NCI-H187 (cell line): ENCODE results near the gene SMURF2.
A peak's percentile ranks its signal among the peaks of the same experiment; 100 is the strongest.
"Not testable (repeated sequence)": the region's sequence is repeated elsewhere in the genome, so short reads cannot be mapped to it uniquely, and the experiment has no call there.

Experiments used
- DNase-seq, 2 experiments: peaks; one replicate each; lab custom pipeline; 2025; lab: John Stamatoyannopoulos, UW

The SMURF2 gene

GRCh38 chr17:64661976-64662773, at the start of gene SMURF2:
Gene SMURF2, minus strand, starts transcription at chr17:64662307. Its CDS starts 427 bp downstream, at chr17:64661880.
- DNase-seq = peak; percentile 42 to 61

- DNase-seq = no peak
Measured at GRCh38 chr17:64709481-64709880, 47.4 kb upstream of the SMURF2 start.

GRCh38 chr17:64707050-64707591, 45.0 kb upstream of the SMURF2 start:
- DNase-seq = no peak

- DNase-seq = no peak
Measured at GRCh38 chr17:64706224-64707049, 44.3 kb upstream of the SMURF2 start.

GRCh38 chr17:64702815-64703214, 40.7 kb upstream of the SMURF2 start:
- no peak for DNase-seq

- no peak for DNase-seq
Measured at GRCh38 chr17:64698725-64699124, 36.6 kb upstream of the SMURF2 start.

- DNase-seq = no peak
Measured at GRCh38 chr17:64694207-64694606, 32.1 kb upstream of the SMURF2 start.

- no peak for DNase-seq
Measured at GRCh38 chr17:64692187-64692586, 30.1 kb upstream of the SMURF2 start.

- DNase-seq = no peak
Measured at GRCh38 chr17:64689106-64689505, 27.0 kb upstream of the SMURF2 start.

GRCh38 chr17:64688481-64688880, 26.4 kb upstream of the SMURF2 start:
- no peak for DNase-seq

GRCh38 chr17:64687961-64688360, 25.9 kb upstream of the SMURF2 start:
- no peak for DNase-seq

GRCh38 chr17:64687376-64687775, 25.3 kb upstream of the SMURF2 start:
- no peak for DNase-seq

- DNase-seq = no peak
Measured at GRCh38 chr17:64686705-64687104, 24.6 kb upstream of the SMURF2 start.

- DNase-seq = peak; percentile 32 to 40
Measured at GRCh38 chr17:64685705-64686104, 23.6 kb upstream of the SMURF2 start.

- DNase-seq = no peak
Measured at GRCh38 chr17:64683796-64684195, 21.7 kb upstream of the SMURF2 start.

- DNase-seq = no peak
Measured at GRCh38 chr17:64682261-64683181, 20.4 kb upstream of the SMURF2 start.

GRCh38 chr17:64679710-64680216, 17.7 kb upstream of the SMURF2 start:
- no peak for DNase-seq

GRCh38 chr17:64676763-64677162, 14.7 kb upstream of the SMURF2 start:
- no peak for DNase-seq

GRCh38 chr17:64670843-64671590, 8.9 kb upstream of the SMURF2 start:
- DNase-seq = not testable (repeated sequence)

GRCh38 chr17:64667807-64668721, 6.0 kb upstream of the SMURF2 start:
- DNase-seq = not testable (repeated sequence)
